Measurements from ENCODE around the gene GBA3.

Gene GBA3

DNA sequence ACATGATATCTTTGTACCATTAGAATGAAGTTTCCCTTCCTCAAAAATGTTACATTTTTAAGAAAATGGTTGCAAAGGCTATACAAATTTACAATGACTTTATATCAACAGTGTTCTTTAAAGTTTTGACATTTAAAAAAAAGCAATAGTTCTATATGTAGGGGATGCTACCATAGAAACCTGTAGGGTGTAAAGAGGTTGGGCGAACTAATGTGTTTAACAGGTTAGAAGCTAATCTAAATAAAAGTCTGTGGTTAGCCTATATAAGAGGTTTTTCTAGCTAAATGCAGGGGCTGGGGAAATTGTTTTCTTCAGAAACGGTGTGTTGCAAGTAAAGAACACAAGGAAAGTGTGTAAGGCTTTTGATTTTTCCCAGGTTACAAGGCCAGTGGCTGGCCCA, 73.3 kb downstream of the GBA3 start:
- H3K27ac ChIP-seq = no peak overlapping the region
- TF ChIP-seq, protein P1, sequence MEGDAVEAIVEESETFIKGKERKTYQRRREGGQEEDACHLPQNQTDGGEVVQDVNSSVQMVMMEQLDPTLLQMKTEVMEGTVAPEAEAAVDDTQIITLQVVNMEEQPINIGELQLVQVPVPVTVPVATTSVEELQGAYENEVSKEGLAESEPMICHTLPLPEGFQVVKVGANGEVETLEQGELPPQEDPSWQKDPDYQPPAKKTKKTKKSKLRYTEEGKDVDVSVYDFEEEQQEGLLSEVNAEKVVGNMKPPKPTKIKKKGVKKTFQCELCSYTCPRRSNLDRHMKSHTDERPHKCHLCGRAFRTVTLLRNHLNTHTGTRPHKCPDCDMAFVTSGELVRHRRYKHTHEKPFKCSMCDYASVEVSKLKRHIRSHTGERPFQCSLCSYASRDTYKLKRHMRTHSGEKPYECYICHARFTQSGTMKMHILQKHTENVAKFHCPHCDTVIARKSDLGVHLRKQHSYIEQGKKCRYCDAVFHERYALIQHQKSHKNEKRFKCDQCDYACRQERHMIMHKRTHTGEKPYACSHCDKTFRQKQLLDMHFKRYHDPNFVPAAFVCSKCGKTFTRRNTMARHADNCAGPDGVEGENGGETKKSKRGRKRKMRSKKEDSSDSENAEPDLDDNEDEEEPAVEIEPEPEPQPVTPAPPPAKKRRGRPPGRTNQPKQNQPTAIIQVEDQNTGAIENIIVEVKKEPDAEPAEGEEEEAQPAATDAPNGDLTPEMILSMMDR (conservative IDR thresholded peaks at IDR 0.05) = no peak

DNA sequence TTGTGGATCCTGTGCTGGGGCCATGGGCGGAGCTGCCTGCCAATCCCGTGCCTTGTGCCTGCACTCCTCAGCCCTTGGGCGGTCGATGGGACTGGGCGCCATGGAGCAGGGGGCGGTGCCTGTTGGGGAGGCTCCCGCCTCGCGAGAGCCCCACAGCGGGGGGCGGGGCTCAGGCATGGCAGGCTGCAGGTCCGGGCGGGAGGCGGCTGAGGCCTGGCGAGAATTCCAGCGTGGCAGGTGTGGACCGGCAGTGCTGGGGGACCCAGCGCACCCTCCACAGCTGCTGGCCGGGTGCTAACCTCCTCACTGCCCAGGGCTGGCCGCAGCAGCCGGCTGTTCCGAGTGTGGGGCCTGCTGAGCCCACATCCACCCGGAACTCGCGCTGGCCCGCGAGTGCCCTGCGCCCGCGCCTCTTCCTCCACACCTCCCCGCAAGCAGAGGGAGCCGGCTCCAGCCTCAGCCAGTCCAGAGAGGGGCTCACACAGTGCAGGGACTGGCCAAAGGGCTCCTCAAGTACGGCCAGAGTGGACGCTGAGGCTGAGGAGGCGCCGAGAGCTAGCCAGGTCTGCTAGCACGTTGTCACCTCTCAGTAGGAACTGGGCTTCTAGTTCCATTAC, 85.9 kb downstream of the GBA3 start:
- TF ChIP-seq, protein P1 (conservative IDR thresholded peaks at IDR 0.05) = no peak
- H3K27ac ChIP-seq = no peak overlapping the region

DNA sequence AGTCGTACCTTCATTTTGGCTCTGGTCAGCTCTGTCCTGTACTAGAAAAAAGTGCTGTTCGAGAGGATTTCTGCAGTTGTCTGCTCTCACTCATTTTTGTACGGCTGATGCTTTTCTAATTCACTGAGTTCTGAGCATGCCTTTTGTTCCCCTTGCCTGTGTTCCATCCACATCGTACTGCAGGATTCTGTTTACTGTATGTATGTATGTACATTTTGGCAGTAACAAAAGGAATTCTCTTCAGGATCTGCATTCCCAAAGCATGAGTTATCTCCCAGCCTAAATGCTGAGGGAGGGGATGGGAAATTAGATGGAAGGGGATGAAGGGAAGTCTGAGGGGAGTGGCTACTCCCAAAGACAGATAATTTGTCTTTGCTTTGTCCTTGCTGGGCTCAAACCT, 87.6 kb downstream of the GBA3 start:
- H3K27ac ChIP-seq = no peak overlapping the region
- TF ChIP-seq, protein P1 (conservative IDR thresholded peaks at IDR 0.05) = no peak

DNA sequence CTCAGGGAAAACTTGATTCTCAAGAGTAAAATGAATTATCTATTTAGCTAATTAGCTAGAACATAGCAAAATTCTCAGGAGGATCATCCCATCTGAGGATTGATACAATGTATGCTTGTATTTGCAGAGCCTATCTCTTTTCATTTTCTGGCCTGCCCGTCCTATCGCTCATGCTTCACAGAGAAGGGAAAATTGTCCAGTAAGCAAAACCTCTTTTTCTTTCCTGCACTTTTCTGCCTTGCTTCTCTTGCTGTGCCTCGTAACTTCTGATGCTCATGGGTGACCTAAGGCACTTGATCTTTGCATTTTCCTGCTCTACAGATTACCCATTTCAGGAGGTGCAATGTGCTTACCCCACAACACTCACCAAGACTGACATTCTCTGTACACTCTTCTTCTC, 88.1 kb downstream of the GBA3 start:
- no peak overlapping the region for H3K27ac ChIP-seq
- TF ChIP-seq, protein P1 (conservative IDR thresholded peaks at IDR 0.05) = no peak

DNA sequence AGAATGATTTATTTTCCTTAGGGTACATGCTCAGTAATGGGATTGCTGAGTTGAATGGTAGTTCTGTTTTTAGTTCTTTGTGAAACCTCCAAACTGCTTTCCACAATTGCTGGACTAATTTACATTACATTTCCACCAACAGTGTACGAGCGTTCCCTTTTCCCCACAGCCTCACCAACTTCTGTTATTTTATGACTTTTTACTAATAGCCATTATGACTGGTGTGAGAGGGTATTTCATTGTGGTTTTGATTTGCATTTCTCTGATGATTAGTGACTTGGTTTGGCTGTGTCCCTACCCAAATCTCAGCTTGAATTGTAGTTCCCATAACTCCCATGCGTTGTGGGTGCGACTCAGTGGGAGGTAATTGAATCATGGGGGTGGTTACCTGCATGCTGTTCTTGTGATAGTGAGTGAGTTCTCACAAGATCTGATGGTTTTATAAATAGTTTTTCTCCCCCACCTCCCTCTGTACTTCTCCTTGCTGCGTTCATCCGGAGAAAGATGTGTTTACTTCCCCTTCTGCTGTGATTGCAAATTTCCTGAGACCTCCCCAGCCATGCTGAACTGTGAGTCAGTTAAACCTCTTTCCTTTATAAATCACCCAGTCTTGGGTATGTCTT, 95.1 kb downstream of the GBA3 start:
- TF ChIP-seq, protein P1 (conservative IDR thresholded peaks at IDR 0.05) = no peak
- H3K27ac ChIP-seq = no peak overlapping the region

DNA sequence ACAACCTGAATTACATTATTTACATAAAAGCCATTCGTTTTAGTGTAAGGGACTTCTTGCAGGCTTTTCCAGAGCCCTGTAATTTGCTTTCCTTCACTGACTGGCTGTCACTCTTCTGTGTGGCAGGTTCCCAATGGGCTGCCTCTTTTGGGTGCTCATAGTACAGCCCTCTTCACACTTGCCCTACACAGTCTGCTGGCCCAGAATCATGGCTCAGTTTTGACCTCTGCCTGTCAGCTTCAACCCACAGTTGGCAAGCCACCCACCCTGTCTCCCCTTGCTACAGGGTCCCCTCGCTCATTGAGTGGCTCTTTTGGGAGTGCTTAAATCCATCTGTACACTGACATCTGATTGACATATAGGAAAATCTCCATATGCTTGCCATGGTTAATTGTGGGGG, 97.9 kb downstream of the GBA3 start:
- H3K27ac ChIP-seq = no peak overlapping the region
- TF ChIP-seq, protein P1 (conservative IDR thresholded peaks at IDR 0.05) = no peak

DNA sequence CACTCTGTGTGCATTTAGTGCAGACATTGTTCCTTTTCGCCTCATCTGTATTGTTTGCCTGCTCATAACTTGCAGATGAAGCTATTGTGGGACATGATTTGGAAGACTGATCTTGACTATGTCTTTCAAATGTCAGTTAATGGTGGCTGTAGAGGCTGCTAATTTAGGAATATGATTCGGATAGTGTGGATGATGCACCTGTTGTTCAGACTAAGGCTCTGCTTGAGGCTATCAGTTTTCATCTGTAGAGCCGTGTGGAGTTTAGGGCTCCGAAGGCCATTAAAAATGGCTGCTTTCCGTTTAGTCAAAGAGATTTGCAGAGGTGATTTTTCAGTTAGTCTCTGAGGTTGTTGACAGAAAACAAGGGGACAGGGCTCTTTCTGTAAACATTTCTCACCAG, 102.0 kb downstream of the GBA3 start:
- TF ChIP-seq, protein P1 (conservative IDR thresholded peaks at IDR 0.05) = no peak
- H3K27ac ChIP-seq = no peak overlapping the region

All from VCaP (cell line).